SH-SY5Y (cell line): ENCODE results near the gene C1R.

Experiments used
- GATA2 ChIP-seq: IDR thresholded peaks from 2 replicates; pipeline ENCODE4 v1.6.1; 2011; ENCODE audit warnings: mild to moderate bottlenecking, low read depth, low read length
- GATA3 ChIP-seq: IDR thresholded peaks from 2 replicates; pipeline ENCODE4 v1.6.1; 2011; ENCODE audit warnings: low read depth, mild to moderate bottlenecking, low read length, moderate library complexity

GRCh38 chr12:7046383-7047105 lies 45.7 kb downstream of the C1R start:
- no peak for TF ChIP-seq GATA3
- no peak for TF ChIP-seq GATA2
